AG10803 (cell line): ENCODE data around the gene ZC3H7B.

ENCODE experiments used
- DNase-seq: peaks from one replicate; pipeline ENCODE4 v3.0.0; 2010; ENCODE audit warnings: low read depth
- H3K4me3 ChIP-seq: 2 replicates; pipeline ENCODE4 v1.5.1; 2011; ENCODE audit warnings: mild to moderate bottlenecking, low read length, control low read depth
- TF ChIP-seq, protein P1 (sequence below): conservative IDR thresholded peaks from 2 replicates; pipeline ENCODE4 v1.5.1; 2011; ENCODE audit warnings: mild to moderate bottlenecking, low read length, control low read depth, inconsistent platforms

ZC3H7B gene

DNA sequence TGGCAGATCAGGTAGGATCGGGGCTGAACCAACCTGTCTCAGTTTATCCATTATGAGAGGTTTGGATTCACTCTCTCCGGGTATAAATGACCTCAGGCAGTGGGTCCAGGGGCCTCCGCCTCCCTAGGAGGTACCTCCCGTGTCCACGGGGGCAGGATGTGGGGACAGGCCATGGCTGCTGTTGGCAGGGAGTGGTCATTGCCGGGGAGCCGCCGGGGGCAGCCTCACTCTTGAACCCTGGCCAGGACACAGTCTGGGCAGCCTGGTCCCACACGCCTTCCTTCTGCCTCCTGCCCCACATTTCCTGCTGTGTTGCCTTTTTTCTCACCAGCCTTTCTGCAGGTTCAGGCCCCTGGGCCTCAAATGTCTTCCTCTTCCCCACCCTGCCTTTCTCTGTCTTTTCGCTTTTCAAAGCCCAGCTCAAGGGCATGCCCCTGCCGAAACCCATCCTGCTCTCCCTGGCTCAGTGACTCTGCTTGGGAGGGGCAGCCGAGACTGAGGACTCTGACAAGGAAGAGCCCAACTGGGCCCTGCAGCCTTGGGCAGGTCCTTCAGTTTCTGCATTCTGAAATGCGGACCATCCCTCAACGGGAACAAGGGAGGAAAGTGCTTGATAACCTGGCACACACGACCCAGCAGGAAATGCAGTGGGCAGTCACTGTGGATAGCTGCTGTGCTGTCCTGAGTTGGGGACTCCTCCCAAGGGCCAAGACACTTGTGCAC is 31.1 kb downstream of the ZC3H7B start:
- no peak overlapping the region for H3K4me3 ChIP-seq
- TF ChIP-seq, protein P1, sequence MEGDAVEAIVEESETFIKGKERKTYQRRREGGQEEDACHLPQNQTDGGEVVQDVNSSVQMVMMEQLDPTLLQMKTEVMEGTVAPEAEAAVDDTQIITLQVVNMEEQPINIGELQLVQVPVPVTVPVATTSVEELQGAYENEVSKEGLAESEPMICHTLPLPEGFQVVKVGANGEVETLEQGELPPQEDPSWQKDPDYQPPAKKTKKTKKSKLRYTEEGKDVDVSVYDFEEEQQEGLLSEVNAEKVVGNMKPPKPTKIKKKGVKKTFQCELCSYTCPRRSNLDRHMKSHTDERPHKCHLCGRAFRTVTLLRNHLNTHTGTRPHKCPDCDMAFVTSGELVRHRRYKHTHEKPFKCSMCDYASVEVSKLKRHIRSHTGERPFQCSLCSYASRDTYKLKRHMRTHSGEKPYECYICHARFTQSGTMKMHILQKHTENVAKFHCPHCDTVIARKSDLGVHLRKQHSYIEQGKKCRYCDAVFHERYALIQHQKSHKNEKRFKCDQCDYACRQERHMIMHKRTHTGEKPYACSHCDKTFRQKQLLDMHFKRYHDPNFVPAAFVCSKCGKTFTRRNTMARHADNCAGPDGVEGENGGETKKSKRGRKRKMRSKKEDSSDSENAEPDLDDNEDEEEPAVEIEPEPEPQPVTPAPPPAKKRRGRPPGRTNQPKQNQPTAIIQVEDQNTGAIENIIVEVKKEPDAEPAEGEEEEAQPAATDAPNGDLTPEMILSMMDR, result no peak
- DNase-seq, result no peak

DNA sequence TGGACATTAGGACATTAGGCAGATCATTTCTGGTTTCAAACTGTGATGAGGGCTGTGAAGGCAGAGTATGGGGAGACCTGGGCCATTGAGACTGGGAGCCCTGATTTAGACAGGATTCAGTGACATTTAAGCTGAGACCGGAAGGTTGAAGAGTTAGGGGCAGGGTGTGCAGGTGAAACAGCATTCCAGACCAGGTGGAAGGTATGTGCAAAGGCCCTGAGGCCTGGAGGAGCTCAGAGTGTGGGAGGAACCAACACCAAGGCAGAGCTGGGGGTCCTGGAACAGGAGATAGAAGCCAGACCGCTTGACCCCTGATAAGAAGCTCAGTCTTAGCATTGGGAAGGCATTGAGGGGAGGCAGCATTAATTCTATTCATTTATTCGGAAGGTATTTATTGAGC is 32.5 kb downstream of the ZC3H7B start:
- TF ChIP-seq, protein P1, result no peak
- H3K4me3 ChIP-seq, result no peak overlapping the region
- DNase-seq, result no peak

DNA sequence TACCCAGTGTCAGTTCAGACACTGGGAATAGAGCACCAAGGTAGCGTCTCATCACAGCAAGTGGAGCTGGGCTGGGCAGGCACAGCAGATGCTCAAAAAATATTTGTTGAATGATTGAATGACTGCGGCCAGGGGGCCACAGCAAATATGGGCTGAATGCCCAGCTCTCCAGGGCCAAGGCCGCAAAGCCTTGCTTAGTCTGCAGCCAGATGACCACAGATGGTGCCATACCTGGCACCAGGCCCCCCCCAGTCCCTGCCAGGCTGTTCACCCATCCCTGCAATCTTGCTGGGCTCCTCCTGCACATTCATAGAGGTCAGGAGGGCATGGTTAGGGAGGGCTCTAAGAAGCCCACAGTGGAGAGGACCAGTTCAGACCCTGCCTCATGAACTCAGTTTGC is 32.9 kb downstream of the ZC3H7B start:
- TF ChIP-seq, protein P1, result no peak
- DNase-seq, result no peak
- no peak overlapping the region for H3K4me3 ChIP-seq

DNA sequence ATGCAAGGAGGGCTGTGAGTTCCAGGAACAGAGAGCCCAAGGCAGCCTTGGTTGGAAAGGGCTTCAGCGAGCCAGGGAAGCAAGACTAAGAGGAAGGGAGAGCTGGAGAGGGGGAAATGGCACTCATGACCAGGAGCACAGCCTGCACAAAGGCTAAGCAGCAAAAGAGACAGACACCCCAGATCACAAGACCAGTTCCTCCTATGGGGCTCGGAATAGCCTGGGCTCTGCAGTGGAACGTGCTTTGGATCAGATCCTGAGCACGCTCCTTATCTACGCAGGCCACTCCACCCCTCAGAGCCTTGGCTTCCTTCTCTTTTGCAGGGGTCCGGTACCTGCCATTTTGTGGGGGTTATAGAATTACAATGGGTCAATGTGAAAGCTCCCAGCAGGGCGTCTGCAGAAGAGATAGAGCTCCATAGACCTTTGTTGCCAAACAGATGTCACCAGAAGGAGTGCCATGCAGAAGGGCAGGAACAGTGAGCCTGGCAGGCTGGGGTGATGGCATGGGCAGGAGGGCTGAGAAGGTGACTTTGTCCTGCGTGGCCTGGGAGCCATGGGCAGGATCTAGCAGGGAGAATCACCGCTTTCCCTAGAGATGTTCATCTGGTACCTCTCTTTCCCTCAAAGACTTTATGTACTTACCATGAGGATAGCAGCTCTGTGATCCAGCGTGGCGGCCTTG is 33.8 kb downstream of the ZC3H7B start:
- TF ChIP-seq, protein P1, result no peak
- H3K4me3 ChIP-seq, result no peak overlapping the region
- DNase-seq, result no peak

DNA sequence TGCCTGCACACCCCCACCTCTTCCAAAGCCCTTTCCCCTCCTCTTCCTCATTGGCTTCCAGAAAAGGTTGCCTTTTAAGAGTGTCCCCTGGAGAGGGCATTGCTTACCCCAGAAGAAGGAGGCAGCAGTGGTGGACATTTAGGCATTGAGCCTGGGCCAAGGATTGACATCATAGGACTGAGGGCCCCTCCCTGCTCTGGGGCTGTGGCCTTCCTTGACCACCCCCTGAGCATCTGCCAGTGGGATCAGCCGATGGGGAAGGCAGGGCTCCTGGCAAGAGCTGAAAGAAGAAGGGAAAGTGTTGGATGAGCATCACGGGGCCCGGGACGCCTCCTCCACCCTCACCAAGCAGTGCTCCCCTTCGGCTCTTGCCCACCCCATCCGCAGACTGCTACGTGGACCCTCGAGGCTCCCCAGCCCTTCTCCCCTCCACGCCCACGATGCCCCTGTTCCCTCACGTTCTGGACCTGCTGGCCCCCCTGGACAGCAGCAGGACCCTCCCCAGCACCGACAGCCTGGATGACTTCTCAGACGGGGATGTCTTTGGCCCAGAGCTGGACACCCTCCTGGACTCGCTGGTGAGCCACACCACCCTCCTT is 37.4 kb downstream of the ZC3H7B start:
- no peak for DNase-seq
- no peak overlapping the region for H3K4me3 ChIP-seq
- TF ChIP-seq, protein P1, result no peak

- DNase-seq, result no peak
- no peak overlapping the region for H3K4me3 ChIP-seq
- TF ChIP-seq, protein P1, result no peak
These were observed 38.5 kb downstream of the ZC3H7B start for GRCh38 chr22:41339823-41340222.
